Naive thymus-derived CD4-positive, alpha-beta T cell (primary cell): ENCODE results near the gene B3GALT5. TPM values are rescaled to one million over a fixed set of nuclear protein-coding genes. Genes with fewer than 3 reads are reported as not detected.

Experiments
- ATAC-seq: fragments of 150-1000 bp; cut with Tn5 transposase; 2 replicates; pipeline ENCODE4 v1.10.0; 2021; ENCODE audit warnings: mild to moderate bottlenecking, moderate library complexity
- CTCF ChIA-PET: fragments of 350-600 bp; sonication (Branson Sonifier 250); formaldehyde crosslinking; loops from one replicate; lab custom pipeline; 2021; ENCODE audit warnings: antibody characterized with exemption; lab: Charles Lee
- POLR2A ChIA-PET: fragments of 350-600 bp; sonication (Branson Sonifier 250); formaldehyde crosslinking; loops from one replicate; lab custom pipeline; 2021; ENCODE audit warnings: antibody characterized with exemption, inconsistent platforms; lab: Charles Lee
- DNase-seq, 9 donors: peaks; one replicate each; pipeline versions ENCODE4 v3.0.0 to v3.0.0-alpha.2; 2020 to 2022; ENCODE audit warnings: mixed read lengths in 1 of 9
- H3K27ac ChIP-seq: one replicate; pipeline ENCODE4 v1.7.0; 2013; ENCODE audit warnings: mild to moderate bottlenecking, low read depth, low read length, moderate library complexity
- H3K27me3 ChIP-seq, 2 donors: one replicate each; pipeline ENCODE4 v1.7.0; 2013; ENCODE audit warnings: low read length in 2 of 2, mild to moderate bottlenecking in 2 of 2, moderate library complexity in 2 of 2; ENCODE audit not compliant: control insufficient read depth in 2 of 2, insufficient read depth in 2 of 2
- H3K36me3 ChIP-seq, 3 experiments: 1 replicate in 2 of 3; 2 replicates in 1 of 3; pipeline ENCODE4 v1.7.0; 2013; ENCODE audit warnings: low read length in 3 of 3, mild to moderate bottlenecking in 3 of 3, moderate library complexity in 1 of 3; ENCODE audit not compliant: insufficient read depth in 3 of 3, control insufficient read depth in 2 of 3
- H3K4me1 ChIP-seq, 2 donors: one replicate each; pipeline ENCODE4 v1.7.0; 2013; ENCODE audit warnings: low read length in 2 of 2, mild to moderate bottlenecking in 2 of 2, moderate library complexity in 1 of 2; ENCODE audit not compliant: control insufficient read depth in 2 of 2, insufficient read depth in 2 of 2
- H3K4me3 ChIP-seq: 2 replicates; pipeline ENCODE4 v1.7.0; 2013; ENCODE audit warnings: mild to moderate bottlenecking, low read length
- H3K9me3 ChIP-seq, 3 experiments: 1 replicate in 2 of 3; 2 replicates in 1 of 3; pipeline ENCODE4 v1.7.0; 2013; ENCODE audit warnings: low read length in 3 of 3; ENCODE audit not compliant: control insufficient read depth in 2 of 3
- H3K27ac Mint-ChIP-seq, 9 donors: one replicate each; pipeline ENCODE4 v1.8.0; 2020 to 2022; ENCODE audit warnings: mixed read lengths in 9 of 9, mild to moderate bottlenecking in 8 of 9, moderate library complexity in 5 of 9, inconsistent platforms in 2 of 9
- H3K27me3 Mint-ChIP-seq, 5 donors: one replicate each; pipeline ENCODE4 v1.8.0; 2021 to 2022; ENCODE audit warnings: mixed read lengths in 5 of 5, mild to moderate bottlenecking in 1 of 5
- H3K36me3 Mint-ChIP-seq, 5 donors: one replicate each; pipeline ENCODE4 v1.8.0; 2020 to 2022; ENCODE audit warnings: mixed read lengths in 5 of 5, mild to moderate bottlenecking in 3 of 5, inconsistent platforms in 1 of 5
- H3K4me1 Mint-ChIP-seq, 7 donors: one replicate each; pipeline ENCODE4 v1.8.0; 2020 to 2022; ENCODE audit warnings: mixed read lengths in 7 of 7, mild to moderate bottlenecking in 3 of 7, inconsistent platforms in 1 of 7
- H3K4me3 Mint-ChIP-seq, 10 donors: one replicate each; pipeline ENCODE4 v1.8.0; 2020 to 2022; ENCODE audit warnings: mild to moderate bottlenecking in 10 of 10, mixed read lengths in 10 of 10, moderate library complexity in 6 of 10, inconsistent platforms in 2 of 10
- H3K9me3 Mint-ChIP-seq, 11 donors: one replicate each; pipeline ENCODE4 v1.8.0; 2020 to 2022; ENCODE audit warnings: mixed read lengths in 11 of 11, mild to moderate bottlenecking in 4 of 11, inconsistent platforms in 1 of 11, moderate library complexity in 1 of 11
- intact Hi-C, 2 donors: fragments of 100-400 bp; cut with micrococcal nuclease; formaldehyde crosslinking; loops; one replicate each; pipeline ENCODE4 v1.15.1; 2023
- polyA plus RNA-seq, 2 donors: library from polyadenylated mRNA; unstranded; fragments of 300-500 nt; fragmentation: Illumina TruSeq; gene quantifications; one replicate each; pipeline ENCODE4 v1.2.3, GENCODE V29; 2021
- total RNA-seq, 6 experiments: library from RNA in 5 of 6; stranded (reverse) in 5 of 6; gene quantifications; 1 replicate in 5 of 6; 2 replicates in 1 of 6; pipeline ENCODE4 v1.2.3 and lab custom pipeline; 2021 to 2026

Gene B3GALT5
- total and polyA plus RNA-seq, 7 experiments from 2014 or later = not detected

DNA sequence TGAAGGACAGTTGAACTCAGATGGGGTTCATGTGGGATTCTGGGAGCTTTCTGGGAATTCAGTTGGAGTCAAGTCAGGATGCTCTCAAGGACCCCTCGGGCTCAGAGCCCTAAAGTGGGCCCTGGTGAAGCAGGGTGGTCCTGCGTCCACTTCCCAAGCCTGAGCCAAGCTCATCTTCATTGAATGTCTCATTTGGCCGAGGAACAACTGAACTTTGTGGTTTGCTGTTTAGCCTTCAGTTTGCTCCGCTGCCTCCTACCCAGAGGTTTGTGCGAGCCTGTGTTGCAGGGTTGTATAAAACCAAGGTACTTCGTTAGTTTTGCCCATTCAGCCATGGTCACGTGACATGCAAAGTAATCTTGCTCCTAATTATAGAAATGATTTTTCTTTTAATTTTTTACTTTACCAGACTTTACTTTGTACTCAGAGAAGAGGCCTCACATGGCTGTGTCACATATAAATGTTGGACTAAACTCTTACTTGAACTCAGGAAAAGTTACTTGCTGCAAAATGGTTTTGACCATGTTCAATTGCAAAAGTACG lies 49.7 kb downstream of the B3GALT5 start:
- POLR2A ChIA-PET = no interaction called here

DNA sequence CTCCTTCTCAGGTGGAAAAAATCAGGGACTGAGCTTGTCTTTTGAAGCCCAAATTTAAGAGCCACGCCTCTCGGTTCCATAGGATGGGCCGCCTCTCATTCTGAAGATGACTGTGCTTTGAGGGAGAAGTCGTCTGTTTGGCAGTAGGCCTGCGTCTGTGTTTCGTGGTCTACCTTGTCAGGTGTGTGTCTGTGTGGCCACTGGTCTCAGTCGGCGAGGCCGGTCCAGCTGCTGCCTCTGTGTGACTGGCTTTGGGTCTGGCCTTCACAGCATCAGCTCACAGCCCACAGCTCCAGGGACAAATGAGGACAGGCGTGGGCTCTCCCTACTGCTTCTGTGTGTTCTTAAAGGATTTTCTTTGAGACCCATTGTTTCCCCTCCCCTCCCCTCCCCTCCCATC lies 50.3 kb downstream of the B3GALT5 start:
- no peaks in the 10 kb centered on the region for H3K9me3 ChIP-seq
- no peaks in the 10 kb centered on the region for H3K36me3 Mint-ChIP-seq
- H3K4me3 ChIP-seq = no peak overlapping the region
- no peak overlapping the region for H3K27ac Mint-ChIP-seq
- no peak for ATAC-seq
- CTCF ChIA-PET = no interaction called here
- H3K27ac ChIP-seq = no peak overlapping the region
- H3K36me3 ChIP-seq = no peaks in the 10 kb centered on the region
- no peak overlapping the region for H3K4me3 Mint-ChIP-seq
- intact Hi-C loops = no loop called here
- H3K27me3 Mint-ChIP-seq = peaks cover 3 to 52% (median 19%) of the 10 kb centered on the region in 5 donors
- no peaks in the 10 kb centered on the region for H3K27me3 ChIP-seq
- no peaks in the 10 kb centered on the region for H3K4me1 ChIP-seq
- DNase-seq = no peak
- POLR2A ChIA-PET = no interaction called here
- peaks cover 0 to 5% (median 0%) of the 10 kb centered on the region in 7 donors for H3K4me1 Mint-ChIP-seq
- H3K9me3 Mint-ChIP-seq = peaks cover 0 to 6% (median 0%) of the 10 kb centered on the region in 11 donors

More for the DNA sequence above, 49.7 kb downstream of the B3GALT5 start:
- Mint-ChIP-seq H3K27me3 (peaks cover 3 to 56% (median 22%) of the 10 kb centered on the region in 5 donors), H3K27ac (no peak overlapping the region), H3K4me1 (peaks cover 0 to 5% (median 0%) of the 10 kb centered on the region in 7 donors), H3K4me3 (no peak overlapping the region), H3K9me3 (peaks cover 0 to 6% (median 0%) of the 10 kb centered on the region in 11 donors), H3K36me3 (no peaks in the 10 kb centered on the region)
- intact Hi-C loops = no loop called here
- no peak overlapping the region for H3K27ac ChIP-seq
- no peak for DNase-seq
- no peak overlapping the region for H3K4me3 ChIP-seq
- H3K9me3 ChIP-seq = no peaks in the 10 kb centered on the region
- CTCF ChIA-PET = no interaction called here
- no peaks in the 10 kb centered on the region for H3K27me3 ChIP-seq
- no peaks in the 10 kb centered on the region for H3K4me1 ChIP-seq
- H3K36me3 ChIP-seq = no peaks in the 10 kb centered on the region
- ATAC-seq = no peak

DNA sequence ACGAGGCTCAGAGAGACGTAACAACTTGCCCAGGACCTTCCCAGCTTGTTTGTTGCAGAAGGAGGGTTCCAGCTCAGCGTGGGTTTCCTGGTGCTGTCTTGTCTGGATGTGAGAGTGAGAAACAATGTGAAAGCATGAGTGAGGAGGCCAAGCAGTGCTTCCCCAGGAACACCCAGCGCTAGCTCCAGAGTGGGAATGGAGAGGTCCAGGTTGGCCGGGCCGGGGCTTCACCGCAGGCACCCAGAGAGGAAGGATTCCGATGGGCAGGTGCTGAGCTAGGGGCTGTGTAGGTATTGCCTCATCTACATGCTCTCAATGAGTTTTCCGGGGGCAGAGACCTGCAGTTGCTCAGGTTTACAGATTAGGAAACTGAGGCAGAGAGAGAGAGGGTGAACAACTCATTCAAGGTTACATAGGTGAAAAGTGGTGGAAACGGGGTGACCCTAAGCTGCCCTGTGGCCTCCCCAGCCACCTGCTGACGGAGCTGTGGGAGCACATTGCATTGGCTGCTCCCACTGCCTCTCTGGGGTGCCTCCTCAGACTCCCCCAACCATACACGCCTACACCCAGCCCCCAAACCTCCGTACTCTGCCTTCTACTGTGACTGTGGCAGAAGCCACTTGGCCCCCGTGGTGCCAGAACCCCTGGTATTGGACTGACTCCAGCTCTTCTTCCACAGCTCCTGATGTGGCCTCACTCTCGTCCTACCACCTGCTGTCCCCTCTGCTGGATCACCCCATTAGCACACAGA lies 51.2 kb downstream of the B3GALT5 start:
- ATAC-seq (no peak), DNase-seq (no peak)
- H3K27me3 Mint-ChIP-seq = peaks cover 3 to 43% (median 14%) of the 10 kb centered on the region in 5 donors
- H3K36me3 ChIP-seq = no peaks in the 10 kb centered on the region
- no peaks in the 10 kb centered on the region for H3K27me3 ChIP-seq
- H3K4me1 Mint-ChIP-seq = no peaks in the 10 kb centered on the region
- no peak overlapping the region for H3K4me3 Mint-ChIP-seq
- no peak overlapping the region for H3K4me3 ChIP-seq
- H3K4me1 ChIP-seq = no peaks in the 10 kb centered on the region
- H3K27ac ChIP-seq = no peak overlapping the region
- CTCF ChIA-PET = no interaction called here
- intact Hi-C loops = no loop called here
- H3K9me3 Mint-ChIP-seq = peaks cover 0 to 6% (median 0%) of the 10 kb centered on the region in 11 donors
- no peak overlapping the region for H3K27ac Mint-ChIP-seq
- H3K36me3 Mint-ChIP-seq = no peaks in the 10 kb centered on the region
- H3K9me3 ChIP-seq = no peaks in the 10 kb centered on the region
- POLR2A ChIA-PET = no interaction called here

DNA sequence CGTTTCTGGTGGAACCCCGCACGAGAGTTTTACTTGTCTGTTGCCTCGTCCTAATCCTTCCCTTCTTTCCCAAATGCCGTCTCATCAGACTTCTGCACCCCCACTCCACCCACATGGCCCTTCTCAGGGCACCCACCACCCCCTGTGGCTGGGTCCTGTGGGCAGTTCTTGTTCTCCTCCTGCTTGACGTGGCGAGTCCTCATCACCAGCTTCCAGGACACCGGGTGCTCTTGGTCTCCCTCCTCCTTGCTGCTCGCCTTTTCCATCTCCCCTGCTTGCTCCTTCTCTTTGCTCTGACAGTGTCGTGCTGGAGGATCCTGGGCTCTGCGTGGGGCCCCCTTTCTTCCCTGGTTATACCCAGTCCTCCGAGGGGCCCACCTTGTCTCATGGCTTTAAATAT lies 51.8 kb downstream of the B3GALT5 start:
- H3K9me3 Mint-ChIP-seq = peaks cover 0 to 6% (median 0%) of the 10 kb centered on the region in 11 donors
- no peak overlapping the region for H3K4me3 Mint-ChIP-seq
- no peaks in the 10 kb centered on the region for H3K4me1 ChIP-seq
- DNase-seq = no peak
- H3K27me3 Mint-ChIP-seq = peaks cover 2 to 42% (median 9%) of the 10 kb centered on the region in 5 donors
- no peak overlapping the region for H3K27ac Mint-ChIP-seq
- intact Hi-C loops = no loop called here
- CTCF ChIA-PET = no interaction called here
- no peaks in the 10 kb centered on the region for H3K27me3 ChIP-seq
- POLR2A ChIA-PET = no interaction called here
- no peaks in the 10 kb centered on the region for H3K36me3 ChIP-seq
- H3K36me3 Mint-ChIP-seq = no peaks in the 10 kb centered on the region
- no peak overlapping the region for H3K27ac ChIP-seq
- no peak overlapping the region for H3K4me3 ChIP-seq
- no peaks in the 10 kb centered on the region for H3K9me3 ChIP-seq
- no peaks in the 10 kb centered on the region for H3K4me1 Mint-ChIP-seq
- ATAC-seq = no peak

DNA sequence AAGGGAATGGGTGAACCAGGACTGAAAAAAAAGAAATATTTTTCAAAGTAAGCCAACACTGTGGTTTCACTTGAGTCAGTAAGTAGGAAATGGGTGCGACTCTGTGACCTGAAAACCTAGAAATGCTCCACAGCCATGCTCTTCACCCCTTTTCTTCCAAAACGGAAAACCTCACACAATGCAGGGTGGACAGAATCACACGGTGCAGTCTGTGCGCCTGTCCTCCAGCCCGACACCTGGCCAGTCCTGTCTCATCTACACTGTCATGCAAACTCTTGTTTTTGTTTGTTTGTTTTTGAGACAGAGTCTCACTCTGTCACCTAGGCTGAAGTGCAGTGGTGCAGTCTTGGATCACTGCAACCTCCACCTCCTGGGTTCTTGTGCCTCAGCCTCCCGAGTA lies 53.3 kb downstream of the B3GALT5 start:
- DNase-seq = no peak
- ChIA-PET CTCF (no interaction called here), POLR2A (no interaction called here)
- no peak overlapping the region for H3K4me3 Mint-ChIP-seq
- no peaks in the 10 kb centered on the region for H3K36me3 Mint-ChIP-seq
- Histone ChIP-seq H3K36me3 (no peaks in the 10 kb centered on the region), H3K27me3 (no peaks in the 10 kb centered on the region), H3K4me1 (no peaks in the 10 kb centered on the region), H3K27ac (no peak overlapping the region), H3K4me3 (no peak overlapping the region), H3K9me3 (no peaks in the 10 kb centered on the region)
- ATAC-seq = no peak
- H3K27ac Mint-ChIP-seq = no peak overlapping the region
- H3K9me3 Mint-ChIP-seq = peaks cover 0 to 5% (median 0%) of the 10 kb centered on the region in 11 donors
- intact Hi-C loops = no loop called here
- H3K27me3 Mint-ChIP-seq = peaks cover 0 to 39% (median 5%) of the 10 kb centered on the region in 5 donors
- H3K4me1 Mint-ChIP-seq = no peaks in the 10 kb centered on the region

DNA sequence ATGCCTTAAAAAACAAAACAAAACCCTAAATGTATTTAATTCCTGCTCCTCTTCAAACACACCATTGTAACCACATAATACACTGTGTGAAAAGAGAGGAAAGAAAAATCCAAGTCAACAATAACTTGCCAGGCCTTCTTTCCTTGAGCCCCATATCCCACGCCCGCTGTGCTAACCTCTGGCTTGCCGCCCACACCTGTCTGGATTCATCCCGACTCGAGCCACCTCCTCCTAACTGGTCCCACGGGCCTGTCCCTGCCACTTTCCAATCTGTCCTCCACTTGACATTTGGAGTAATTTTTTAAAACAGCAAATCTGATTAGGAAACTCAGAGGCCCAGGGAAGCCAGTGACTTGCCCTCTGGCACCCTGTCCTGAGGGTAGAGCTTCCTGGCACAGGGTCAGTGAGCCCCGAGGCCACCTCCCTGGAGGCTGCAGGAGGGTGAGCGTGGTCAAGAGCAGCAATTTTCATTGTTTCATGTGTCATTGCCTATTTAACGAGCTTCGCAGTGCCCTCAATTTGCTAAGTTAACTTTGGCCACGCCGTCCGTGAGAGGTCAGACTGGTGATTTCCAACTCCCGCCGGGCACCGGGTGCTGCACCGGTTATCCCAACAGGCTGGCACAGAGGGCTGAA lies 54.1 kb downstream of the B3GALT5 start:
- peaks cover 0 to 4% (median 0%) of the 10 kb centered on the region in 11 donors for H3K9me3 Mint-ChIP-seq
- H3K27ac ChIP-seq = no peak overlapping the region
- H3K4me1 Mint-ChIP-seq = no peaks in the 10 kb centered on the region
- intact Hi-C loops = no loop called here
- no peaks in the 10 kb centered on the region for H3K4me1 ChIP-seq
- H3K4me3 Mint-ChIP-seq = no peak overlapping the region
- peaks cover 0 to 35% (median 5%) of the 10 kb centered on the region in 5 donors for H3K27me3 Mint-ChIP-seq
- ChIA-PET CTCF (no interaction called here), POLR2A (no interaction called here)
- H3K27me3 ChIP-seq = no peaks in the 10 kb centered on the region
- H3K9me3 ChIP-seq = no peaks in the 10 kb centered on the region
- ATAC-seq (no peak), DNase-seq (no peak)
- H3K4me3 ChIP-seq = no peak overlapping the region
- no peak overlapping the region for H3K27ac Mint-ChIP-seq
- no peaks in the 10 kb centered on the region for H3K36me3 ChIP-seq
- H3K36me3 Mint-ChIP-seq = no peaks in the 10 kb centered on the region
